Heart right ventricle (tissue), 16 donors: ENCODE data around the gene RASL12. TPM values are rescaled to one million over a fixed set of nuclear protein-coding genes. Genes with fewer than 3 reads are reported as not detected.
"Not testable (repeated sequence)": the region's sequence is repeated elsewhere in the genome, so short reads cannot be mapped to it uniquely, and the experiment has no call there.

Experiments
- ATAC-seq, 8 donors: fragments of 200-7000 bp; cut with Tn5 transposase; one replicate each; pipeline ENCODE4 v1.9.1; 2020; ENCODE audit warnings: mild to moderate bottlenecking in 8 of 8, moderate library complexity in 8 of 8, moderate number of reproducible peaks in 1 of 8
- DNase-seq, 2 donors: peaks; one replicate each; pipeline ENCODE4 v3.0.0-alpha.2; 2020
- H3K27ac ChIP-seq, 10 donors: fragments of 200-600 bp; sonication (generic) in 2 of 10; one replicate each; pipeline versions ENCODE4 v1.5.0 to v1.8.0; 2020 to 2022; ENCODE audit warnings: mild to moderate bottlenecking in 3 of 10
- H3K27me3 ChIP-seq, 7 donors: fragments of 200-600 bp; one replicate each; pipeline ENCODE4 v1.8.0; 2021 to 2022; ENCODE audit warnings: mild to moderate bottlenecking in 2 of 7
- H3K36me3 ChIP-seq, 9 donors: fragments of 200-600 bp; sonication (generic) in 1 of 9; one replicate each; pipeline versions ENCODE4 v1.5.0 to v1.8.0; 2020 to 2022; ENCODE audit warnings: mild to moderate bottlenecking in 2 of 9
- H3K4me1 ChIP-seq, 9 donors: fragments of 200-600 bp; sonication (generic) in 1 of 9; one replicate each; pipeline versions ENCODE4 v1.5.0 to v1.8.0; 2020 to 2022; ENCODE audit warnings: mild to moderate bottlenecking in 4 of 9
- H3K4me3 ChIP-seq, 10 donors: fragments of 200-600 bp; sonication (generic) in 2 of 10; one replicate each; pipeline versions ENCODE4 v1.5.0 to v1.8.0; 2020 to 2022; ENCODE audit warnings: mild to moderate bottlenecking in 7 of 10, moderate library complexity in 2 of 10
- H3K9me3 ChIP-seq, 11 donors: fragments of 200-600 bp in 10 of 11; sonication (generic) in 2 of 11; one replicate each; pipeline versions ENCODE4 v1.5.0 to v1.8.0; 2013 to 2022; ENCODE audit warnings: mild to moderate bottlenecking in 2 of 11, control low read depth in 1 of 11, moderate library complexity in 1 of 11
- CTCF ChIP-seq, 9 donors: fragments of 200-600 bp; sonication (generic) in 2 of 9; IDR thresholded peaks; one replicate each; pipeline versions ENCODE4 v1.5.0 to v1.8.0; 2021 to 2022; ENCODE audit warnings: antibody characterized with exemption in 9 of 9, mild to moderate bottlenecking in 5 of 9, moderate library complexity in 1 of 9
- WGBS, 2 donors: extraction: QIAGEN DNeasy Blood & Tissue Kit; methylation state at CpG; one replicate each; pipeline ENCODE4 v1.1.7; 2013; ENCODE audit warnings: inconsistent platforms in 1 of 2; 5-methylcytosine and 5-hydroxymethylcytosine counted together
- intact Hi-C, 10 donors: fragments of 100-400 bp; cut with DNase I; formaldehyde crosslinking; loops; one replicate each; pipeline versions ENCODE4 v1.11.1 to v1.14.2; 2022
- polyA plus RNA-seq, 2 donors: library from polyadenylated mRNA; stranded (reverse); fragments of 200-250 nt; gene quantifications; one replicate each; pipeline ENCODE4 v1.2.3, GENCODE V29; 2013
- total RNA-seq, 10 donors: library from RNA; stranded (reverse); fragmentation: NEBNext Ultra II Directional in 3 of 10; extraction: Animal tissue kit (Norgen Biotek cat#: 25700) in 3 of 10; gene quantifications; one replicate each; pipeline versions ENCODE4 v1.2.1 to v1.2.4, GENCODE V29; 2021 to 2023
- donor health status: Arrhythmogenic right ventricular cardiomyopathy.
- donor health status: ischemic (EF 13 %, LVEDD 7.1; RV severe dilation, severe dysfunction).
- donor health status: healthy with polysubstance abuse.
- donor health status: DM: no; HTN: yes; CAD: no.
- donor health status: DM: no; HTN: no; CAD: no.
- donor health status: ischemic (EF 25% LVEDD 6.9; RV normal size, moderate dysfunction).
- donor health status: ischemic (EF 25% LVEDD 5.7; RV mildly dilated, moderate dysfunction).
- donor health status: healthy.
- donor health status: DM: yes; HTN: yes; CAD: no.
- donor health status: Ischemic cardiomyopathy.
- donor health status: ischemic (EF 35%, LVEDD 5.7; RV mildly dilated, moderate dysfunction).
- donor health status: nonischemic (EF 11% LVEDD 7.7; RV severe dilation, severe dysfunction).
- donor health status: DM: yes; HTN: yes; CAD: no.
- donor health status: PGD.
- donor health status: ischemic (EF 29% LVEDD 5.4; RV normal size, mild dysfunction).
- donor health status: nonischemic (EF 23%, LVEDD 6.1; RV moderate dilation, normal function).

The RASL12 gene
- total and polyA plus RNA-seq, 12 donors, result 4.4 to 20.1 (median 12.9) TPM

- peaks cover 0 to 29% (median 8%) of the 10 kb centered on the region in 7 donors for H3K27me3 ChIP-seq
- intact Hi-C loops, result loop anchor here in 1 of 10 donors (2.0 kb wide), 1 partner anchor 23 kb away; no protein-coding TSS in a partner anchor
- H3K36me3 ChIP-seq, result no peaks in the 10 kb centered on the region
- DNase-seq (no peak), ATAC-seq (peak in 3 of 8 donors; percentile 2 to 28 (median 3))
- 62 to 64% methylated on average over 68 to 85 of the region's 85 CpGs for WGBS, 2 donors
- H3K27ac ChIP-seq, result peak overlapping the region; percentile 9 to 87 (median 80)
- peaks cover 5 to 67% (median 25%) of the 10 kb centered on the region in 9 donors for H3K4me1 ChIP-seq
- H3K9me3 ChIP-seq, result no peaks in the 10 kb centered on the region
- H3K4me3 ChIP-seq, result peak overlapping the region in 5 of 10 donors; percentile 5 to 24 (median 21)
- no peak for TF ChIP-seq CTCF (IDR thresholded peaks at IDR 0.05)
These were observed 9.6 kb upstream of the RASL12 start for GRCh38 chr15:65077291-65077980.

DNA sequence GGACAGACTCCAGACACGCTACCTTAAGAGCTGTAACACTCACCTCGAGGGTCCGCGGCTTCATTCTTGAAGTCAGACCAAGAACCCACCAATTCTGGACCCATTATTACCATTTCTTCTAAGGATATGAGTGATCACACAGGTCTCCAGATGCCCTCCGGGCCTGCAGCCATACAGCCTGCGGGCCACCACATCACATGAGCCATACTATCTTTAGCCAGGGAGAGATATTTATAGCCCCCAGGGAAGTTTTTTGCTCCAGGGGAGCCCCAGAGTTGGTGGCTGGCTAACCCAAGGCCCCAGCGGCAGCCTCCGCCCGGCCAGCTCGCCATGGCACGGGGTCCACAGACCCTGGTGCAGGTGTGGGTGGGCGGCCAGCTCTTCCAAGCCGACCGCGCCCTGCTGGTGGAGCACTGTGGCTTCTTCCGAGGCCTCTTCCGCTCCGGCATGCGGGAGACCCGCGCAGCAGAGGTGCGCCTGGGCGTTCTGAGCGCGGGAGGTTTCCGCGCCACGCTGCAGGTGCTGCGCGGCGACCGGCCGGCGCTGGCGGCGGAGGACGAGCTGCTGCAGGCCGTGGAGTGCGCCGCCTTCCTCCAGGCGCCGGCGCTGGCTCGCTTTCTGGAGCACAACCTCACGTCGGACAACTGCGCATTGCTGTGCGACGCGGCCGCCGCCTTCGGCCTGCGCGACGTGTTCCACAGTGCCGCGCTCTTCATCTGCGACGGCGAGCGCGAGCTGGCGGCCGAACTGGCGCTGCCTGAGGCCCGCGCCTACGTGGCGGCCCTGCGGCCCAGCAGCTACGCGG lies 8.9 kb upstream of the RASL12 start, which contains the start of gene KBTBD13:
KBTBD13 (plus strand) TSS at position 261 of the 805 bp plus-strand sequence; CDS start at position 331, 70 bp downstream.
- Histone ChIP-seq H3K27me3 (peaks cover 0 to 27% (median 8%) of the 10 kb centered on the region in 7 donors), H3K36me3 (no peaks in the 10 kb centered on the region), H3K9me3 (no peaks in the 10 kb centered on the region), H3K27ac (peak within 1 kb of the TSS; percentile 56 to 88 (median 83)), H3K4me3 (peak within 1 kb of the TSS in 6 of 10 donors; percentile 11 to 32 (median 22)), H3K4me1 (peaks cover 8 to 67% (median 27%) of the 10 kb centered on the region in 9 donors)
- no peak for TF ChIP-seq CTCF (IDR thresholded peaks at IDR 0.05)
- DNase-seq (peak in 1 of 2 donors; percentile 53), ATAC-seq (peak; percentile 65 to 85 (median 78))
- intact Hi-C loops, result loop anchor here in 1 of 10 donors (2.0 kb wide), 1 partner anchor 22 kb away; no protein-coding TSS in a partner anchor
- WGBS, 2 donors, result 63 to 64% methylated on average over 66 to 73 of the region's 73 CpGs

- intact Hi-C loops, result loop anchor here in 1 of 10 donors (2.0 kb wide), 1 partner anchor 21 kb away; no protein-coding TSS in a partner anchor
- not testable (repeated sequence) for H3K9me3 ChIP-seq, ATAC-seq, H3K36me3 ChIP-seq, DNase-seq
- H3K4me1 ChIP-seq, result peaks cover 10 to 67% (median 35%) of the 10 kb centered on the region in 9 donors
- WGBS, 2 donors, result 34 to 52% methylated on average over 12 of the region's 12 CpGs
- H3K4me3 ChIP-seq, result peak overlapping the region in 5 of 10 donors; percentile 11 to 32 (median 21)
- peak overlapping the region; percentile 40 to 88 (median 83) for H3K27ac ChIP-seq
- peaks cover 0 to 23% (median 8%) of the 10 kb centered on the region in 7 donors for H3K27me3 ChIP-seq
These were observed 8.0 kb upstream of the RASL12 start for GRCh38 chr15:65075607-65076395.

DNA sequence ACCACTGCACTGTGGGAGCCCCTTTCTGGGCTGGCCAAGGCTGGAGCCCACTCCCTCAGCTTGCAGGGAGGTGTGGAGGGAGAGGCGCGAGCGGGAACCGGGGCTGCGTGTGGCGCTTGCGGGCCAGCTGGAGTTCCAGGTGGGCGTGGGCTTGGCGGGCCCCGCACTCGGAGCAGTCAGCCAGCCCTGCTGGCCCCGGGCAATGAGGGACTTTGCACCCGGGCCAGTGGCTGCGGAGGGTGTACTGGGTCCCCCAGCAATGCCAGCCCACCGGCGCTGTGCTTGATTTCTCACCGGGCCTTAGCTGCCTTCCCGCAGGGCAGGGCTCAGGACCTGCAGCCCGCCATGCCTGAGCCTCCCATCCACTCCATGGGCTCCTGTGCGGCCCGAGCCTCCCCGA lies 7.2 kb upstream of the RASL12 start:
- Histone ChIP-seq H3K27me3 (peaks cover 0 to 23% (median 8%) of the 10 kb centered on the region in 7 donors), H3K27ac (peak overlapping the region in 1 of 10 donors; percentile 52), H3K4me1 (peaks cover 19 to 67% (median 44%) of the 10 kb centered on the region in 9 donors)
- DNase-seq, intact Hi-C loops, H3K9me3 ChIP-seq, ATAC-seq, H3K4me3 ChIP-seq, H3K36me3 ChIP-seq: not testable (repeated sequence)
- 96 to 98% methylated on average over 15 to 20 of the region's 22 CpGs for WGBS, 2 donors
